Upper lobe of left lung (tissue), 6 donors: ENCODE measurements around the gene BRIP1. TPM values are rescaled to one million over a fixed set of nuclear protein-coding genes. Genes with fewer than 3 reads are reported as not detected.

Source experiments
- ATAC-seq, 2 donors: fragments of 200-7000 bp; cut with Tn5 transposase; one replicate each; pipeline ENCODE4 v1.9.1; 2022; ENCODE audit warnings: mild to moderate bottlenecking in 2 of 2, moderate library complexity in 2 of 2; ENCODE audit not compliant: low FRiP score in 2 of 2
- DNase-seq, 2 donors: peaks; one replicate each; pipeline ENCODE4 v3.0.0-alpha.2; 2019 to 2020
- H3K27ac ChIP-seq, 4 donors: fragments of 200-600 bp; sonication (generic); one replicate each; pipeline ENCODE4 v1.5.1; 2016 to 2019
- H3K27me3 ChIP-seq, 4 donors: fragments of 200-600 bp; sonication (generic); one replicate each; pipeline ENCODE4 v1.5.1; 2017 to 2019
- H3K36me3 ChIP-seq, 4 donors: fragments of 200-600 bp; sonication (generic); one replicate each; pipeline ENCODE4 v1.5.1; 2016 to 2019
- H3K4me1 ChIP-seq, 4 donors: fragments of 200-600 bp; sonication (generic); one replicate each; pipeline ENCODE4 v1.5.1; 2018 to 2019
- H3K4me3 ChIP-seq, 4 donors: fragments of 200-600 bp; sonication (generic); one replicate each; pipeline ENCODE4 v1.5.1; 2017 to 2019; ENCODE audit warnings: mild to moderate bottlenecking in 2 of 4, moderate library complexity in 1 of 4
- H3K9me3 ChIP-seq, 4 donors: fragments of 200-600 bp; sonication (generic); one replicate each; pipeline ENCODE4 v1.5.1; 2018 to 2019
- CTCF ChIP-seq, 6 experiments: fragments of 450-650 bp in 4 of 6; fragments of 200-600 bp in 2 of 6; sonication (generic) in 2 of 6; IDR thresholded peaks; one replicate each; pipeline ENCODE4 v1.5.1; 2016 to 2019; ENCODE audit warnings: antibody characterized with exemption in 6 of 6
- EP300 ChIP-seq, 4 donors: sonication (generic); formaldehyde crosslinking; IDR thresholded peaks; one replicate each; pipeline ENCODE4 v1.5.1; 2017; ENCODE audit warnings: antibody characterized with exemption in 4 of 4, control low read depth in 2 of 4
- POLR2A ChIP-seq, 4 donors: fragments of 450-650 bp; IDR thresholded peaks; one replicate each; pipeline ENCODE4 v1.5.1; 2016 to 2017; ENCODE audit warnings: antibody characterized with exemption in 4 of 4, mild to moderate bottlenecking in 2 of 4
- POLR2AphosphoS5 ChIP-seq, 2 donors: sonication (generic); formaldehyde crosslinking; IDR thresholded peaks; one replicate each; pipeline ENCODE4 v1.5.1; 2017; ENCODE audit warnings: antibody characterized with exemption in 2 of 2
- WGBS, 2 donors: methylation state at CpG; one replicate each; pipeline ENCODE4 v1.1.5; 2017 to 2018; 5-methylcytosine and 5-hydroxymethylcytosine counted together
- total RNA-seq, 6 donors: library from RNA; depleted of rRNA in 4 of 6; stranded (reverse); fragments of >200 nt in 4 of 6; gene quantifications; one replicate each; pipeline versions ENCODE4 v1.1.0 to v1.2.1, GENCODE V29; 2016 to 2021
- donor health status: DM: no; HTN: no; CAD: no; lungs with moderate emphysema.
- donor health status: DM: no; HTN: yes; CAD: no; lungs with severe emphysema.

BRIP1 gene
- 1 to 10 TPM in 2 of 6 donors, under 1 TPM in 4; 0.55 to 2.5 (median 0.85) TPM for total RNA-seq

DNA sequence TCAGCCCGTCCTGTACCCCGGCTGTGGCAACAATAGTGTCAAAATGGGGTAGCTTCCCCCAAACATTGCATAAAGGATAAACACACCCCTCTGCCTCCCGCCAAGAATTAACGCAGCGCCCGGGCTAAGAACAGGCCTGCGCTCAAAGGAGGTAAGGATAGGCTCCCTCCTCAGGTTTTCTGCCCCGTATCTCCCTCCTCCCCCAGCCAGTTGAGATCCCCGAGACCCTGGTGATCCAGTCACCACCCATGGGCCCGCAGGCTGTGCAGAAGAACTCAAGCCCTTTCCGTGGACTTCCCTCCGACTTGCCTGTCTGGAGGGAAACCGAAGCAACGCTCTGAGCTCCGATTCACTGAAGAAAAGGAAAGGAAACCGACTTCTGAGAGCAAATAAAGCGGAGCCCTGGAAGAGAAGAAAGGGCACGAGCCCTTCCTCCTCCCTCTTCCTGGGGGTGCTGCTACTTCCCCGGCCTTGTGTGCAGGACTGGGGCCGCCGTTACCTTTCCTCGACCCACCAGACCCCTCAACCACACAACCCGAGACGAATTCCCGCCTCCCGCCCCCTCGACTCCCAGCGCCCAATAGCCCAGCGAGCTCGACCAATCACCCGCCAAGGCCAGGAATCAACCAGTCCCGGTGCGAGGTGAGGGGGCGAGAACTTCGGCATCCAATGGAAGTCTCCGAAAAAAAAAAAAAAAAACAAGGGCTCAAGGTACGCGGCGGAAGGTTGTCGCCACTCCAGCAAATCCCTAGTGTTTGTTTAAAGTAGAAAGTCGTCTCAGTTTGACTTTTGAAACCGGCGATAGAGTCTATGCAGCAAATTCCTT, at the start of gene BRIP1:
TSS of gene BRIP1 (minus strand) at position 554 of the 826 bp plus-strand sequence. CDS start 1,989 bp downstream, outside the sequence.
- H3K4me3 ChIP-seq = peak within 1 kb of the TSS; percentile 59 to 78 (median 61)
- no peaks in the 10 kb centered on the region for H3K27me3 ChIP-seq
- 0% methylated on average over 30 to 42 of the region's 43 CpGs for WGBS, 2 donors
- ATAC-seq = peak; percentile 98 to 99
- no peaks in the 10 kb centered on the region for H3K9me3 ChIP-seq
- TF ChIP-seq POLR2AphosphoS5 (IDR thresholded peaks at IDR 0.05) = no peak
- TF ChIP-seq CTCF (IDR thresholded peaks at IDR 0.05) = no peak
- TF ChIP-seq POLR2A (IDR thresholded peaks at IDR 0.05) = no peak
- no peak for TF ChIP-seq EP300 (IDR thresholded peaks at IDR 0.05)
- peaks cover 0 to 12% (median 0%) of the 10 kb centered on the region in 4 donors for H3K36me3 ChIP-seq
- peak; percentile 87 to 94 for DNase-seq
- peak within 1 kb of the TSS; percentile 68 to 84 (median 82) for H3K27ac ChIP-seq
- H3K4me1 ChIP-seq = peaks cover 6 to 10% (median 8%) of the 10 kb centered on the region in 4 donors

GRCh38 chr17:61908292-61909037, 45.1 kb upstream of the BRIP1 start:
- peaks cover 0 to 88% (median 33%) of the 10 kb centered on the region in 4 donors for H3K36me3 ChIP-seq
- no peak overlapping the region for H3K27ac ChIP-seq
- TF ChIP-seq EP300 (IDR thresholded peaks at IDR 0.05) = no peak
- no peak overlapping the region for H3K4me3 ChIP-seq
- no peak for ATAC-seq
- 90 to 95% methylated on average over 7 of the region's 7 CpGs for WGBS, 2 donors
- DNase-seq = no peak
- no peaks in the 10 kb centered on the region for H3K27me3 ChIP-seq
- no peaks in the 10 kb centered on the region for H3K9me3 ChIP-seq
- H3K4me1 ChIP-seq = no peaks in the 10 kb centered on the region

DNA sequence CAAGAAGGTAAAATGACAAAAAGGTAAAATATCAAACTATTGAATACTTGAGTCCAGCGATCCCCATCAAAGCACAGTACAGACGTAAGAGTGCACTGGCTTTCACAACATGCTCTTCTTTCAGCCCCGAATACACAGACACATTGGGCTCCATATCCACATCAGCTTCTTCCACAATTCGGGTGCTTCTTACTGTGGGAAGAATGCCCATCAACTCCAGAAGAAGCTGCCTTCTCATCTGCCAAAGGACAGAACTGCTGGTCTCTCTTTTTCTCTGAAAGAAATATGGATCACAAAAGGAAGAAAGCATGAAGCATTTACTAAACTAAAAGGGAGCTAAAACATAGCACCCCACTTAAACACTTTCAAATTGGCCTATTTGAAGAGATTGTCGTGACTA, 44.0 kb upstream of the BRIP1 start:
- no peak for ATAC-seq
- Histone ChIP-seq H3K27me3 (no peaks in the 10 kb centered on the region), H3K4me1 (no peaks in the 10 kb centered on the region), H3K4me3 (no peak overlapping the region), H3K9me3 (no peaks in the 10 kb centered on the region), H3K27ac (no peak overlapping the region), H3K36me3 (peaks cover 0 to 88% (median 33%) of the 10 kb centered on the region in 4 donors)
- no peak for DNase-seq
- WGBS, 2 donors = 97 to 99% methylated on average over 5 of the region's 5 CpGs
- TF ChIP-seq EP300 (IDR thresholded peaks at IDR 0.05) (no peak), CTCF (IDR thresholded peaks at IDR 0.05) (no peak), POLR2AphosphoS5 (IDR thresholded peaks at IDR 0.05) (no peak), POLR2A (IDR thresholded peaks at IDR 0.05) (no peak)

GRCh38 chr17:61904094-61904710, 40.9 kb upstream of the BRIP1 start:
- no peak overlapping the region for H3K4me3 ChIP-seq
- no peaks in the 10 kb centered on the region for H3K9me3 ChIP-seq
- DNase-seq (no peak), ATAC-seq (no peak)
- WGBS, 2 donors = 82 to 83% methylated on average over 5 of the region's 5 CpGs
- no peaks in the 10 kb centered on the region for H3K4me1 ChIP-seq
- no peak overlapping the region for H3K27ac ChIP-seq
- H3K36me3 ChIP-seq = peaks cover 0 to 77% (median 19%) of the 10 kb centered on the region in 4 donors
- TF ChIP-seq EP300 (IDR thresholded peaks at IDR 0.05) (no peak), CTCF (IDR thresholded peaks at IDR 0.05) (no peak), POLR2AphosphoS5 (IDR thresholded peaks at IDR 0.05) (no peak), POLR2A (IDR thresholded peaks at IDR 0.05) (no peak)
- no peaks in the 10 kb centered on the region for H3K27me3 ChIP-seq

DNA sequence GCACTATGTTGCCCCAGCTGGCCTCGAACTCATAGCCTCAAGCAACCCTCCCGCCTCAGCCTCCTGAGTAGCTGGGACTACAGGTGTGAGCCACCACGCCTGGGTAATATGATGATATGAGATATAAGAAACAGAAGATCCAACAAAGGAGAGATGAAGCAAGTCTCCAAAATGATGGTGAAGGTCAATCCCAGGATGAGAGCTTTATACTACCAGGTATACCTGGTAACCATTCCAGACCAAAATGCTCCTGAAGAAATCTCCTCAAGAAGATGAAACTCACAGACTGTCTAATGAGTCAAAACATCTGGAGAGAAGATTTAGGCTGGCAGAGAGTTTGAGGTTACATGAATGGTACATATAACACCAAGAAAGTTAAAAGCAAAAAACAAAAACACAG, 39.9 kb upstream of the BRIP1 start:
- DNase-seq (no peak), ATAC-seq (no peak)
- Histone ChIP-seq H3K27me3 (no peaks in the 10 kb centered on the region), H3K4me3 (no peak overlapping the region), H3K4me1 (no peaks in the 10 kb centered on the region), H3K36me3 (peaks cover 0 to 79% (median 18%) of the 10 kb centered on the region in 4 donors), H3K9me3 (no peaks in the 10 kb centered on the region), H3K27ac (no peak overlapping the region)
- TF ChIP-seq POLR2AphosphoS5 (IDR thresholded peaks at IDR 0.05) (no peak), POLR2A (IDR thresholded peaks at IDR 0.05) (no peak), EP300 (IDR thresholded peaks at IDR 0.05) (no peak), CTCF (IDR thresholded peaks at IDR 0.05) (no peak)
- 96 to 97% methylated on average over 3 of the region's 3 CpGs for WGBS, 2 donors
